ENCODE results near the gene CRYGA. TPM values are rescaled to one million over a fixed set of nuclear protein-coding genes. Genes with fewer than 3 reads are reported as not detected.

CRYGA gene, protein sequence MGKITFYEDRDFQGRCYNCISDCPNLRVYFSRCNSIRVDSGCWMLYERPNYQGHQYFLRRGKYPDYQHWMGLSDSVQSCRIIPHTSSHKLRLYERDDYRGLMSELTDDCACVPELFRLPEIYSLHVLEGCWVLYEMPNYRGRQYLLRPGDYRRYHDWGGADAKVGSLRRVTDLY
- total RNA-seq, result not detected
- polyA plus RNA-seq, result not detected
- long read RNA-seq, donor 1, result 0 reads
- long read RNA-seq, donor 2, result 0 reads

DNA sequence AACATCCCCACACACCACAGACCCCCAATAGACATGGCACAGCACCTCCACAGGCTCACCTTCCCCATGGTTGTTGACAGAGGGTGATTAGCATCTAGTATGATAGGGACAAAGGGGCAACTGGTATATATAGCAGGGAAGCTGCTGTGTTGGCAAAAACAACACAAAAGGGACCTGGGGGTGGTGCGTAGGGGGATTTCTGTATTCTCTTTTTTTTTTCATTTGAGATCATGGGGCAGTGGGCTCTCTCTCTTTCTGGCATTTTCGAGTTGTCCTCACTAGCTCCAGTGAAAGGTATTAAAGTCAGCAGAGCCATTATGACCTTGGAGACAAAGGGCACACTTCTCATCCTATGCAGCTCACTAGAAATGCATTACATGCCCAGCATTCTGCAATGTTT is at the start of gene CRYGA:
TSS of gene CRYGA (minus strand) at position 101 of the 400 bp plus-strand sequence. CDS start at position 68, 33 bp downstream.
- H3K27me3 ChIP-seq (replicated peaks in 1 of 7), result peaks cover 0 to 3% (median 0%) of the 10 kb centered on the region in 7 donors
- WGBS, 5 donors, result 72 to 83% (median 76%) methylated on average over 2 of the region's 2 CpGs
- H3K4me3 ChIP-seq, result no peak within 1 kb of the TSS

DNA sequence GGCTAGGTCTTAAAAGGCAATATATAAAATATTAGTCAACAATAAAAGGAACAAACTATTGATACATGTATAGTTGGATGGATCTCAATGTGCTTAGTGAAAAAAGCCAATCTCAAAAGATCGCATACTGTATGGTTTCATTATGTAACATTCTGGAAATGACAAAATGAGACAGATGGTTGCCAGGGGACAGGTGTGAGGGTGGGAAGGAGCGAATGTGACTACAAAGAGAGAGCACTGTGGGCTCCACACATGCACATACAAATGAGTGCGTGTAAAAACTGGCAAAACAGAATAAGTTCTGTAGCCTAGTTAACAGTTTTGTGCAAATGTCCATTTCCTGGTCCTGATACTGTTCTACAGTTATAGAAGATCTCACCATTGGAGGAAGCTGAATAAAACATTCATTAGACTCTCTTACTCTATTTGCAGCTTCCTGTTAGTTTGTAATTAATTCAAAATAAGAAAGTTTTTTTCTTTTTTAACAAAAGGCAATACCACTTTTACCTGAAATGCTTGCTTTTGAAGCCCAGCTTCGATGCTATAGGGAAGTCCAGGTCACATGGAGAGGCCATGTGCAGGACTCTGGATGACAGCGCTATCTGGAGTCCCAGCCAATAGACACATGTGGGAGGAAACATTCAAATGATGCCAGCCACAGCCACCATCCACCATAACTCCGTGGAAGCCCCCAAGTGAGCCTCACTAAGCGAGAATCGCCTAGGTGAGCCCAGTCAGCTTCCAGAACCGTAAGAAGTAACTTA is 47.5 kb upstream of the CRYGA start:
- Histone ChIP-seq H3K36me3 (no peaks in the 10 kb centered on the region), H3K27me3 (replicated peaks in 1 of 7) (peaks cover 0 to 3% (median 0%) of the 10 kb centered on the region in 7 donors), H3K9me3 (no peaks in the 10 kb centered on the region), H3K27ac (no peak overlapping the region), H3K4me1 (no peaks in the 10 kb centered on the region), H3K4me3 (no peak overlapping the region)
- DNase-seq, result no peak
- intact Hi-C loops (cut with DNase I; ENCODE audit: low total_unique reads), result no loop called here
- TF ChIP-seq POLR2AphosphoS5 (IDR thresholded peaks at IDR 0.05) (no peak), POLR2A (IDR thresholded peaks at IDR 0.05) (no peak)
- TF ChIP-seq, protein P1, sequence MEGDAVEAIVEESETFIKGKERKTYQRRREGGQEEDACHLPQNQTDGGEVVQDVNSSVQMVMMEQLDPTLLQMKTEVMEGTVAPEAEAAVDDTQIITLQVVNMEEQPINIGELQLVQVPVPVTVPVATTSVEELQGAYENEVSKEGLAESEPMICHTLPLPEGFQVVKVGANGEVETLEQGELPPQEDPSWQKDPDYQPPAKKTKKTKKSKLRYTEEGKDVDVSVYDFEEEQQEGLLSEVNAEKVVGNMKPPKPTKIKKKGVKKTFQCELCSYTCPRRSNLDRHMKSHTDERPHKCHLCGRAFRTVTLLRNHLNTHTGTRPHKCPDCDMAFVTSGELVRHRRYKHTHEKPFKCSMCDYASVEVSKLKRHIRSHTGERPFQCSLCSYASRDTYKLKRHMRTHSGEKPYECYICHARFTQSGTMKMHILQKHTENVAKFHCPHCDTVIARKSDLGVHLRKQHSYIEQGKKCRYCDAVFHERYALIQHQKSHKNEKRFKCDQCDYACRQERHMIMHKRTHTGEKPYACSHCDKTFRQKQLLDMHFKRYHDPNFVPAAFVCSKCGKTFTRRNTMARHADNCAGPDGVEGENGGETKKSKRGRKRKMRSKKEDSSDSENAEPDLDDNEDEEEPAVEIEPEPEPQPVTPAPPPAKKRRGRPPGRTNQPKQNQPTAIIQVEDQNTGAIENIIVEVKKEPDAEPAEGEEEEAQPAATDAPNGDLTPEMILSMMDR (IDR thresholded peaks at IDR 0.05 in 8 of 11, conservative IDR thresholded peaks at IDR 0.05 in 3 of 11), result no peak
- WGBS, 5 donors, result 81 to 90% (median 86%) methylated on average over 9 of the region's 9 CpGs

More for the DNA sequence above, at the start of gene CRYGA:
- no peak for TF ChIP-seq POLR2AphosphoS5 (IDR thresholded peaks at IDR 0.05)
- TF ChIP-seq, protein P1 (IDR thresholded peaks at IDR 0.05 in 8 of 11, conservative IDR thresholded peaks at IDR 0.05 in 3 of 11), result no peak
- no peak for TF ChIP-seq POLR2A (IDR thresholded peaks at IDR 0.05)
- no peaks in the 10 kb centered on the region for H3K9me3 ChIP-seq
- no peaks in the 10 kb centered on the region for H3K36me3 ChIP-seq
- no peaks in the 10 kb centered on the region for H3K4me1 ChIP-seq
- H3K27ac ChIP-seq, result no peak within 1 kb of the TSS
- no peak for DNase-seq
- intact Hi-C loops (cut with DNase I; ENCODE audit: low total_unique reads), result no loop called here

GRCh38 chr2:208208335-208209085 is 45.1 kb upstream of the CRYGA start:
- 84 to 93% (median 91%) methylated on average over 9 of the region's 9 CpGs for WGBS, 5 donors

More at GRCh38 chr2:208208335-208209085, 45.1 kb upstream of the CRYGA start:
- no peak overlapping the region for H3K4me3 ChIP-seq
- H3K36me3 ChIP-seq, result no peaks in the 10 kb centered on the region
- H3K27me3 ChIP-seq (replicated peaks in 1 of 7), result peaks cover 0 to 3% (median 0%) of the 10 kb centered on the region in 7 donors
- no peak for TF ChIP-seq POLR2AphosphoS5 (IDR thresholded peaks at IDR 0.05)
- TF ChIP-seq POLR2A (IDR thresholded peaks at IDR 0.05), result no peak
- TF ChIP-seq, protein P1 (IDR thresholded peaks at IDR 0.05 in 8 of 11, conservative IDR thresholded peaks at IDR 0.05 in 3 of 11), result no peak
- no peak overlapping the region for H3K27ac ChIP-seq
- intact Hi-C loops (cut with DNase I; ENCODE audit: low total_unique reads), result no loop called here
- no peak for DNase-seq
- H3K4me1 ChIP-seq, result no peaks in the 10 kb centered on the region
- no peaks in the 10 kb centered on the region for H3K9me3 ChIP-seq

All from spleen (tissue), 13 donors.